ENCODE data around the gene ZSCAN5C.

ZSCAN5C gene

GRCh38 chr19:56161534-56161933 is 40.5 kb upstream of the ZSCAN5C start:
- TF ChIP-seq POLR2AphosphoS5 (IDR thresholded peaks at IDR 0.05; ENCODE audit: low read depth, low read length) (no peak), TAF1 (IDR thresholded peaks at IDR 0.05; ENCODE audit: borderline replicate concordance, insufficient read depth, low read length) (no peak), REST (IDR thresholded peaks at IDR 0.05; ENCODE audit: insufficient read depth in 1 of 2, low read depth in 2 of 2, low read length in 2 of 2) (no peak), SIN3A (IDR thresholded peaks at IDR 0.05; ENCODE audit: borderline replicate concordance, insufficient read depth, low read length) (no peak), FOXP2 (optimal IDR thresholded peaks at IDR 0.05; ENCODE audit: borderline replicate concordance, extremely low read depth, extremely low read length, insufficient read depth) (no peak)

GRCh38 chr19:56162258-56162657 is 39.8 kb upstream of the ZSCAN5C start:
- TF ChIP-seq POLR2AphosphoS5 (IDR thresholded peaks at IDR 0.05; ENCODE audit: low read depth, low read length) (no peak), SIN3A (IDR thresholded peaks at IDR 0.05; ENCODE audit: borderline replicate concordance, insufficient read depth, low read length) (no peak), TAF1 (IDR thresholded peaks at IDR 0.05; ENCODE audit: borderline replicate concordance, insufficient read depth, low read length) (no peak), FOXP2 (optimal IDR thresholded peaks at IDR 0.05; ENCODE audit: borderline replicate concordance, extremely low read depth, extremely low read length, insufficient read depth) (no peak), REST (IDR thresholded peaks at IDR 0.05; ENCODE audit: insufficient read depth in 1 of 2, low read depth in 2 of 2, low read length in 2 of 2) (no peak)

- TF ChIP-seq SIN3A (IDR thresholded peaks at IDR 0.05; ENCODE audit: borderline replicate concordance, insufficient read depth, low read length), result no peak
- TF ChIP-seq POLR2AphosphoS5 (IDR thresholded peaks at IDR 0.05; ENCODE audit: low read depth, low read length), result no peak
- TF ChIP-seq TAF1 (IDR thresholded peaks at IDR 0.05; ENCODE audit: borderline replicate concordance, insufficient read depth, low read length), result no peak
These were observed 39.0 kb upstream of the ZSCAN5C start for GRCh38 chr19:56163097-56163496.

- TF ChIP-seq REST (IDR thresholded peaks at IDR 0.05; ENCODE audit: insufficient read depth in 1 of 2, low read depth in 2 of 2, low read length in 2 of 2) (peak; percentile 84 to 94), POLR2AphosphoS5 (IDR thresholded peaks at IDR 0.05; ENCODE audit: low read depth, low read length) (no peak)
These were observed 35.0 kb upstream of the ZSCAN5C start for GRCh38 chr19:56167064-56167578.

- no peak for TF ChIP-seq TAF1 (IDR thresholded peaks at IDR 0.05; ENCODE audit: borderline replicate concordance, insufficient read depth, low read length)
- no peak for TF ChIP-seq POLR2AphosphoS5 (IDR thresholded peaks at IDR 0.05; ENCODE audit: low read depth, low read length)
- no peak for TF ChIP-seq FOXP2 (optimal IDR thresholded peaks at IDR 0.05; ENCODE audit: borderline replicate concordance, extremely low read depth, extremely low read length, insufficient read depth)
- TF ChIP-seq SIN3A (IDR thresholded peaks at IDR 0.05; ENCODE audit: borderline replicate concordance, insufficient read depth, low read length), result peak; percentile 10; the same call in 1 of the 2 replicates
- TF ChIP-seq REST (IDR thresholded peaks at IDR 0.05; ENCODE audit: insufficient read depth in 1 of 2, low read depth in 2 of 2, low read length in 2 of 2), result 0 out of 4 replicates have a peak, but pooled peaks of 1 of the 2 experiments have one; percentile 29
These were observed 31.8 kb upstream of the ZSCAN5C start for GRCh38 chr19:56170261-56170660.
